Esophagus muscularis mucosa (tissue), 3 donors: ENCODE results near the gene PPM1M.

ENCODE experiments used
- CTCF ChIP-seq, 3 experiments: fragments of 200-600 bp in 2 of 3; fragments of 450-650 bp in 1 of 3; sonication (generic) in 2 of 3; IDR thresholded peaks; one replicate each; pipeline ENCODE4 v1.5.1; 2017 to 2019; ENCODE audit warnings: antibody characterized with exemption in 3 of 3, mild to moderate bottlenecking in 2 of 3, moderate library complexity in 1 of 3
- POLR2A ChIP-seq: fragments of 450-650 bp; IDR thresholded peaks from one replicate; pipeline ENCODE4 v1.6.1; 2017; ENCODE audit warnings: antibody characterized with exemption, moderate library complexity, mild to moderate bottlenecking, low read depth

- TF ChIP-seq POLR2A, result no peak
- no peak for TF ChIP-seq CTCF (IDR thresholded peaks at IDR 0.05)
These were observed 11.6 kb upstream of the PPM1M start for GRCh38 chr3:52233968-52234367.
